ENCODE data around the gene KCTD10.

GRCh38 chr12:109449845-109450532 lies 27.1 kb downstream of the KCTD10 start:
- TF ChIP-seq CTCF (IDR thresholded peaks at IDR 0.05 in 2 of 3, conservative IDR thresholded peaks at IDR 0.05 in 1 of 3; ENCODE audit: control insufficient read depth in 2 of 3, extremely low read depth in 1 of 3, insufficient read depth in 1 of 3, low read depth in 3 of 3, low read length in 3 of 3) (no peak), TBL1XR1 (IDR thresholded peaks at IDR 0.05; ENCODE audit: low read depth, low read length) (no peak)
